Activated CD4-positive, alpha-beta T cell treated with anti-CD3 and anti-CD28 coated beads, Interleukin-2, amount 10 ng/mL, durations not matched to agents 7 days and 5 days (primary cell): Measurements from ENCODE around the gene PIR. TPM values are rescaled to one million over a fixed set of nuclear protein-coding genes. Genes with fewer than 3 reads are reported as not detected.

Experiments used
- CTCF ChIA-PET: fragments of 350-600 bp; sonication (Branson Sonifier 250); formaldehyde crosslinking; loops from one replicate; lab custom pipeline; 2021; ENCODE audit warnings: antibody characterized with exemption; lab: Charles Lee
- POLR2A ChIA-PET: fragments of 350-600 bp; sonication (Branson Sonifier 250); formaldehyde crosslinking; loops from one replicate; lab custom pipeline; 2021; ENCODE audit warnings: antibody characterized with exemption; lab: Charles Lee
- DNase-seq: peaks from one replicate; pipeline ENCODE4 v3.0.0-alpha.2; 2020
- H3K27ac Mint-ChIP-seq: one replicate; pipeline ENCODE4 v1.8.0; 2021; ENCODE audit warnings: mild to moderate bottlenecking, moderate library complexity, mixed read lengths
- H3K27me3 Mint-ChIP-seq: one replicate; pipeline ENCODE4 v1.8.0; 2021; ENCODE audit warnings: mixed read lengths
- H3K36me3 Mint-ChIP-seq: one replicate; pipeline ENCODE4 v1.8.0; 2021; ENCODE audit warnings: low read depth, mixed read lengths
- H3K4me1 Mint-ChIP-seq: one replicate; pipeline ENCODE4 v1.8.0; 2021; ENCODE audit warnings: mixed read lengths
- H3K4me3 Mint-ChIP-seq: one replicate; pipeline ENCODE4 v1.8.0; 2021; ENCODE audit warnings: mild to moderate bottlenecking, moderate library complexity, mixed read lengths
- H3K9me3 Mint-ChIP-seq: one replicate; pipeline ENCODE4 v1.8.0; 2021; ENCODE audit warnings: mixed read lengths
- total RNA-seq, 2 experiments: library from RNA; stranded (reverse); gene quantifications; one replicate each; pipeline ENCODE4 v1.2.3, GENCODE V29; 2021

Gene PIR
- total RNA-seq, 2 experiments from 2014 or later, result 1.3 to 1.7 TPM

- Mint-ChIP-seq H3K36me3 (no peaks in the 10 kb centered on the region), H3K9me3 (no peaks in the 10 kb centered on the region), H3K27ac (no peak overlapping the region), H3K4me3 (no peak overlapping the region), H3K27me3 (no peaks in the 10 kb centered on the region), H3K4me1 (no peaks in the 10 kb centered on the region)
- POLR2A ChIA-PET, result no interaction called here
- no peak for DNase-seq
- CTCF ChIA-PET, result no interaction called here
Measured at GRCh38 chrX:15399962-15400391, 93.2 kb downstream of the PIR start.

DNA sequence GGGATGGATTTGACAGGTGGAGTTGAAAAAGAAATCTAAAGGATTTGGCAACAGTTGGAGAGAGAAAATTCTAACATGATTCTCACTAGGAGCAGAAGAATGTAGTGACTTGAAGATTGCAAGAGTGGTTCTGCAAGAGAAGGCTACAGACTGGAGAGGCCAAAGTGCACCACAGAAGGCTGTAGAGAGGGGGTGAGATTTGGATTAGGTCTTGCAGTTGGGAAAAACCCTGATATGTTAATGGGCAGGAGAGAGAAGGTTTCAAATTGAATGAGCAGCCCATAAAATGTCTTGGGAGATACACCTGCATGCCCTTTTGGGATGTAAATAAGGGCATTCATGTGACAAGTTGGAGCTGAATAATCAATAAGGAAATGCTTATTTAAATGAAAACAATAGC lies 94.3 kb downstream of the PIR start:
- H3K36me3 Mint-ChIP-seq, result no peaks in the 10 kb centered on the region
- ChIA-PET POLR2A (no interaction called here), CTCF (no interaction called here)
- DNase-seq, result no peak
- no peaks in the 10 kb centered on the region for H3K9me3 Mint-ChIP-seq
- H3K4me1 Mint-ChIP-seq, result no peaks in the 10 kb centered on the region
- no peaks in the 10 kb centered on the region for H3K27me3 Mint-ChIP-seq
- H3K4me3 Mint-ChIP-seq, result no peak overlapping the region
- H3K27ac Mint-ChIP-seq, result no peak overlapping the region

DNA sequence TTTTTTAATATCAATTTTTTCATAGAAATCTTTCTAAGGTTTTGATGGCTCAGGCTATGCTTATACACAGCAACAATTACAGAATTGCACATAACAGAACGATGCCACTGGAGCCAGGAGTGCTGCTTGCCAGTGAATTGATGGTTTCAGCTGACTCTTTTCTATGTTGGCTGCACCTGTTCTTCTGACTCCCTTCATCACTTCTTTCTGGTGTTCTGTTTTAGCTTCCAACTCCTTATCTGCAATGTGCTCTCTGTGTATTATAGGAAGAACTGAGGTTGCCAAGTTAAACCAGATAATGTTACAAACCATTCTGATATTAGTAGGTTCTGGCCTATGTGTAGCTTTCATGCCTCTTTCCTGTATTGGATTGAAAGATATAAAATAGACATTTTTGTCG lies 97.3 kb downstream of the PIR start:
- no peaks in the 10 kb centered on the region for H3K9me3 Mint-ChIP-seq
- no peak for DNase-seq
- ChIA-PET CTCF (no interaction called here), POLR2A (no interaction called here)
- H3K27me3 Mint-ChIP-seq, result no peaks in the 10 kb centered on the region
- no peak overlapping the region for H3K27ac Mint-ChIP-seq
- H3K4me3 Mint-ChIP-seq, result no peak overlapping the region
- H3K4me1 Mint-ChIP-seq, result no peaks in the 10 kb centered on the region
- H3K36me3 Mint-ChIP-seq, result no peaks in the 10 kb centered on the region

GRCh38 chrX:15391850-15392249 lies 101.3 kb downstream of the PIR start:
- H3K4me3 Mint-ChIP-seq, result no peak overlapping the region
- H3K27me3 Mint-ChIP-seq, result no peaks in the 10 kb centered on the region
- H3K4me1 Mint-ChIP-seq, result no peaks in the 10 kb centered on the region
- no peaks in the 10 kb centered on the region for H3K9me3 Mint-ChIP-seq
- no peaks in the 10 kb centered on the region for H3K36me3 Mint-ChIP-seq
- POLR2A ChIA-PET, result no interaction called here
- DNase-seq, result no peak
- H3K27ac Mint-ChIP-seq, result no peak overlapping the region
- CTCF ChIA-PET, result interaction anchor here (1.3 kb wide), 1 partner anchor 10 kb away, joined by 3 read pairs; no protein-coding TSS in a partner anchor

GRCh38 chrX:15384304-15384703 lies 108.8 kb downstream of the PIR start, which contains the start of gene VEGFD:
VEGFD (minus strand) TSS chrX:15384413; CDS start chrX:15383946, 467 bp downstream.
- no peaks in the 10 kb centered on the region for H3K4me1 Mint-ChIP-seq
- H3K27ac Mint-ChIP-seq, result no peak within 1 kb of the TSS
- H3K4me3 Mint-ChIP-seq, result no peak within 1 kb of the TSS
- H3K36me3 Mint-ChIP-seq, result no peaks in the 10 kb centered on the region
- ChIA-PET CTCF (no interaction called here), POLR2A (no interaction called here)
- DNase-seq, result no peak
- no peaks in the 10 kb centered on the region for H3K9me3 Mint-ChIP-seq
- H3K27me3 Mint-ChIP-seq, result no peaks in the 10 kb centered on the region

DNA sequence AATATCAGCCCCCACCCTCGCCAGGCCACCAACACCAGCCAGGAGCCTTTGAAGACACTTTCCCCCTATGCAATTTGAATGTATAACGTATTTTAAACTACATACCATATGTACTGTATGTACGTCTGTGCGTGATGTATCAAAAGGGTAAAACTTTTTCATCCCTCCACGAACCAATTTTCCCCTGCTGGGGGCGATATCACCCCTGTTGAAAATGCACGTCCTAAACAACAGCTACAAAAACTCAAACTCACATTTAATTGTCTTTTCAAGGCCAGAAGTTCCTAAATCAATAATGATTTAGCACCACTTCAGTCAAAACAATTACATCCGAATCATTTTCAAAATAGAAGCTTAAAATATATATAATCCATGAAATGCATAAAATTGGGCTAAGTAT lies 110.3 kb downstream of the PIR start:
- no peaks in the 10 kb centered on the region for H3K36me3 Mint-ChIP-seq
- H3K9me3 Mint-ChIP-seq, result no peaks in the 10 kb centered on the region
- no peak overlapping the region for H3K27ac Mint-ChIP-seq
- H3K4me3 Mint-ChIP-seq, result no peak overlapping the region
- no peaks in the 10 kb centered on the region for H3K4me1 Mint-ChIP-seq
- ChIA-PET POLR2A (no interaction called here), CTCF (interaction anchor here (1.2 kb wide), 1 partner anchor 9 kb away, joined by 3 read pairs; no protein-coding TSS in a partner anchor)
- H3K27me3 Mint-ChIP-seq, result no peaks in the 10 kb centered on the region
- no peak for DNase-seq

GRCh38 chrX:15376956-15377355 lies 116.2 kb downstream of the PIR start:
- no peak for DNase-seq
- Mint-ChIP-seq H3K4me3 (no peak overlapping the region), H3K4me1 (no peaks in the 10 kb centered on the region), H3K27me3 (peaks cover 5% of the 10 kb centered on the region), H3K36me3 (no peaks in the 10 kb centered on the region), H3K9me3 (no peaks in the 10 kb centered on the region), H3K27ac (no peak overlapping the region)
- ChIA-PET CTCF (interaction anchor here (0.6 kb wide), 1 partner anchor 462 kb away, joined by 3 read pairs; no protein-coding TSS in a partner anchor), POLR2A (no interaction called here)

DNA sequence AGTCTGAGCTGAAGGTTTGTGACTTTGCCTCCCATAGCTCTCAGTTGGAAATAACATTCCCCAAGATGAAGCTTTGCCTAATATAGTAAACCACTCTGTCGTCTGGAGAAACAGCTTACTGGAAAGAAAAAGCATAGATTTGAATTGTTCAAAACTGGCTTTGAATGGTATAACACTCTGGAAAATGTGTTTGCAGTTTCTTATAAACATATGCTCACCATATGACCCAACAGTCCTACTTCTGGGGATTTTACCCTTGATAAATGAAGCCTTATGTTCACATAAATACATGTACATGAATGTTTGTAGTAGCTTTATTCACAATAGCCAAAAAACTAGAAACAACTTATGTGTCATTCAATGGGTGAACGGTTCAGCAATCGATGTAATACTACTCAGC lies 119.2 kb downstream of the PIR start:
- Mint-ChIP-seq H3K4me1 (no peaks in the 10 kb centered on the region), H3K9me3 (no peaks in the 10 kb centered on the region), H3K27me3 (peaks cover 9% of the 10 kb centered on the region), H3K4me3 (no peak overlapping the region), H3K36me3 (no peaks in the 10 kb centered on the region), H3K27ac (no peak overlapping the region)
- DNase-seq, result no peak
- ChIA-PET POLR2A (no interaction called here), CTCF (no interaction called here)

GRCh38 chrX:15366506-15367352 lies 126.4 kb downstream of the PIR start:
- peaks cover 13% of the 10 kb centered on the region for H3K27me3 Mint-ChIP-seq

GRCh38 chrX:15359701-15360100 lies 133.4 kb downstream of the PIR start:
- Mint-ChIP-seq H3K9me3 (no peaks in the 10 kb centered on the region), H3K4me3 (no peak overlapping the region), H3K27me3 (peaks cover 2% of the 10 kb centered on the region), H3K36me3 (no peaks in the 10 kb centered on the region), H3K4me1 (no peaks in the 10 kb centered on the region), H3K27ac (no peak overlapping the region)
- ChIA-PET POLR2A (no interaction called here), CTCF (no interaction called here)
- no peak for DNase-seq

More at GRCh38 chrX:15366506-15367352, 126.4 kb downstream of the PIR start:
- ChIA-PET CTCF (no interaction called here), POLR2A (no interaction called here)
- no peaks in the 10 kb centered on the region for H3K4me1 Mint-ChIP-seq
- no peak for DNase-seq
- no peaks in the 10 kb centered on the region for H3K9me3 Mint-ChIP-seq
- no peaks in the 10 kb centered on the region for H3K36me3 Mint-ChIP-seq
- H3K27ac Mint-ChIP-seq, result no peak overlapping the region
- no peak overlapping the region for H3K4me3 Mint-ChIP-seq

DNA sequence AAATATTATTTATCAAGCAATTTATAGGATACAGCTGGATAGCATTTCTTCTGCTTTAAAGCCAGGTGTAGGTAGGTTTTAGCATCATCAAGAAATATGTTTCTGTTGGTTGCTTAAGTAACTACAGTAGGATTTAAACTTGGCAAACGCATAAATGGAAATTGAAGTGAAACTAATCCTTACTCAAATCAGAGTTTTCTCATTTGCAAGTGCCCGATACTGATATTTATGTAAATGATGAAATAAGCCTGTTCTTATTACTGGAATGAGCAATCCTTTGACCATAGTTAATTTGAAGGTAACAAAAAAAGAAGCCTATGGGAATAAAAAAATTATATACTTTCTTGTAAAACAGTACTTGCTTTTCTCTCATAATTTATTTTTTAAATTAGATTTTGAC lies 134.6 kb downstream of the PIR start:
- CTCF ChIA-PET, result no interaction called here
- no peaks in the 10 kb centered on the region for H3K36me3 Mint-ChIP-seq
- no peak overlapping the region for H3K27ac Mint-ChIP-seq
- no peaks in the 10 kb centered on the region for H3K9me3 Mint-ChIP-seq
- no peak for DNase-seq
- no peak overlapping the region for H3K4me3 Mint-ChIP-seq
- H3K27me3 Mint-ChIP-seq, result peaks cover 2% of the 10 kb centered on the region
- POLR2A ChIA-PET, result no interaction called here
- H3K4me1 Mint-ChIP-seq, result no peaks in the 10 kb centered on the region

DNA sequence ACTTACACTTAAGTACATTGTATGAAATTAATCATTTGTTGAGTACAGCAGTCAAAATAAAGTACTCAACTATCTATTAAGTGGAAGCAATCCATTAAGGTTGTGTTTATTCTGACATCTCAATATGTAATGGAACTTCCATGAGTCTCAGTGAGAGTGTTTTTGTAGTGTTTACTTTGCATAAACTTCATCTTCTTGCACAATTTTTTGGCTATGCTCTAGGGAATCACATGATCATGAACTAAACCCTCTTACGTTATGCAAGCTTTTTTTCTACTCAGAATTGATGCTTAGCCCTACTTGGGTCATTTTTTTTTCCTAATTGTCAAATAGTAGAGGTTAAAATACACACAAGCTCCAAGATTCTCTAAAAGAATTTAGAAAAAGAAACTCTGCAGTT lies 136.7 kb downstream of the PIR start:
- Mint-ChIP-seq H3K4me3 (no peak overlapping the region), H3K36me3 (no peaks in the 10 kb centered on the region), H3K27me3 (peaks cover 2% of the 10 kb centered on the region), H3K27ac (no peak overlapping the region), H3K4me1 (no peaks in the 10 kb centered on the region), H3K9me3 (no peaks in the 10 kb centered on the region)
- DNase-seq, result no peak
- POLR2A ChIA-PET, result no interaction called here
- CTCF ChIA-PET, result no interaction called here

- POLR2A ChIA-PET, result no interaction called here
- CTCF ChIA-PET, result interaction anchor here (1.2 kb wide), 1 partner anchor 58 kb away, joined by 3 read pairs; no protein-coding TSS in a partner anchor
- H3K27me3 Mint-ChIP-seq, result no peaks in the 10 kb centered on the region
- H3K4me1 Mint-ChIP-seq, result no peaks in the 10 kb centered on the region
- H3K36me3 Mint-ChIP-seq, result no peaks in the 10 kb centered on the region
- H3K9me3 Mint-ChIP-seq, result no peaks in the 10 kb centered on the region
- no peak overlapping the region for H3K4me3 Mint-ChIP-seq
- no peak overlapping the region for H3K27ac Mint-ChIP-seq
- DNase-seq, result no peak
Measured at GRCh38 chrX:15350329-15350996, 142.7 kb downstream of the PIR start.
